ENCODE results near the gene IGFBP2. TPM values are rescaled to one million over a fixed set of nuclear protein-coding genes. Genes with fewer than 3 reads are reported as not detected.

IGFBP2 gene
- total and polyA plus RNA-seq, 7 experiments from 2014 or later, result 0.18 to 58.9 TPM; not detected in 5

DNA sequence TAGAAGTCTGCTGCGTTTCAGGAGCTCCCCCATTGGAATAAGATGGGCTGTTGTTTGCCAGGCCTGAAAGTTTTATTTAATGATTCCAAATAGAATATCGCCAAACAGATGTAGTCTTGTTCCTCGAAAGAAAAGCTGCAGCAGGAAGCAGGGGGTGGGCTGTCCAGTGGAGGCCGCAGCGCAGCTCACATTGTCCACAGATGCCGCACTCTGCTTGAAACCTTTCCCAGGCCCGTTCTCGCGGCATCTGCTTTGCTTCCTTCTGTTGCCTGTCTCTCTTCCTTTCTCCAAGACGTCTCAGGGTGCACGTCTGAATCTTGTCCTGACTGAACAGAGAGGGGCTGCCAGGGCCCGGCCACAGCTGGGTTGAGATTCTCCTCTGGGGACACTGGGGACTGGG lies 12.4 kb upstream of the IGFBP2 start:
- Histone ChIP-seq H3K27me3 (ENCODE audit: control insufficient read depth in 2 of 2, insufficient read depth in 2 of 2, low read length in 2 of 2) (no peaks in the 10 kb centered on the region), H3K36me3 (ENCODE audit: control insufficient read depth in 2 of 3, insufficient read depth in 3 of 3, low read length in 3 of 3) (no peaks in the 10 kb centered on the region), H3K4me1 (ENCODE audit: control insufficient read depth in 2 of 2, insufficient read depth in 2 of 2, low read length in 2 of 2) (no peaks in the 10 kb centered on the region), H3K27ac (ENCODE audit: low read depth, low read length) (no peak overlapping the region), H3K9me3 (ENCODE audit: control insufficient read depth in 2 of 3, low read length in 3 of 3) (no peaks in the 10 kb centered on the region), H3K4me3 (ENCODE audit: low read length) (no peak overlapping the region)
- ChIA-PET POLR2A (no interaction called here), CTCF (no interaction called here)
- no peak for ATAC-seq
- Mint-ChIP-seq H3K27me3 (peaks cover 0 to 9% (median 5%) of the 10 kb centered on the region in 5 donors), H3K36me3 (peaks cover 0 to 3% (median 0%) of the 10 kb centered on the region in 5 donors), H3K4me1 (peaks cover 0 to 27% (median 7%) of the 10 kb centered on the region in 7 donors), H3K4me3 (no peak overlapping the region), H3K9me3 (peaks cover 0 to 9% (median 2%) of the 10 kb centered on the region in 11 donors), H3K27ac (no peak overlapping the region)
- no peak for DNase-seq
- intact Hi-C loops (cut with micrococcal nuclease), result no loop called here

DNA sequence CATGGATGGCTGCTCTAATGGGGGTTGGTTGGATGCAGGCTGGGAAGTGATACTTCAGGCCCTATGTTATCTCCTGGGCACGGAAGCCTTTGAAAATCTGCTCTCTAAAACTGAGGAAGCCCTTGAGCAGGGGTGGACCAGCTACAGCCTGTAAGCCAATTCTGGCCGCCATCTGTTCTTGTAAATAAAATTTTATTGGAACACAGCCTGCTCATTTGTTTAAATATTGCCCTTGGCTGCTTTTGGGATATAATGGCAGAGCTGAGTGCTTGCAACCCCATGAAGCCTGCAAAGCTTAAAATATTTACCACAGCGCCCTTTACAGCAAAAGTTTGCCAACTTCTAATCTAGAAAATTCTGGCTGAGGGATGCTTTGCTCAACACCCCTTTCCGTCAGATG lies 11.9 kb upstream of the IGFBP2 start:
- DNase-seq (no peak), ATAC-seq (no peak)
- no peak overlapping the region for H3K4me3 ChIP-seq (ENCODE audit: low read length)
- H3K27me3 ChIP-seq (ENCODE audit: control insufficient read depth in 2 of 2, insufficient read depth in 2 of 2, low read length in 2 of 2), result no peaks in the 10 kb centered on the region
- Mint-ChIP-seq H3K27me3 (peaks cover 0 to 9% (median 6%) of the 10 kb centered on the region in 5 donors), H3K4me3 (no peak overlapping the region), H3K4me1 (peaks cover 0 to 27% (median 7%) of the 10 kb centered on the region in 7 donors), H3K9me3 (peaks cover 0 to 9% (median 2%) of the 10 kb centered on the region in 11 donors), H3K27ac (no peak overlapping the region), H3K36me3 (peaks cover 0 to 3% (median 0%) of the 10 kb centered on the region in 5 donors)
- H3K4me1 ChIP-seq (ENCODE audit: control insufficient read depth in 2 of 2, insufficient read depth in 2 of 2, low read length in 2 of 2), result no peaks in the 10 kb centered on the region
- CTCF ChIA-PET, result no interaction called here
- intact Hi-C loops (cut with micrococcal nuclease), result no loop called here
- H3K27ac ChIP-seq (ENCODE audit: low read depth, low read length), result no peak overlapping the region
- no peaks in the 10 kb centered on the region for H3K9me3 ChIP-seq (ENCODE audit: control insufficient read depth in 2 of 3, low read length in 3 of 3)
- POLR2A ChIA-PET, result no interaction called here
- no peaks in the 10 kb centered on the region for H3K36me3 ChIP-seq (ENCODE audit: control insufficient read depth in 2 of 3, insufficient read depth in 3 of 3, low read length in 3 of 3)

DNA sequence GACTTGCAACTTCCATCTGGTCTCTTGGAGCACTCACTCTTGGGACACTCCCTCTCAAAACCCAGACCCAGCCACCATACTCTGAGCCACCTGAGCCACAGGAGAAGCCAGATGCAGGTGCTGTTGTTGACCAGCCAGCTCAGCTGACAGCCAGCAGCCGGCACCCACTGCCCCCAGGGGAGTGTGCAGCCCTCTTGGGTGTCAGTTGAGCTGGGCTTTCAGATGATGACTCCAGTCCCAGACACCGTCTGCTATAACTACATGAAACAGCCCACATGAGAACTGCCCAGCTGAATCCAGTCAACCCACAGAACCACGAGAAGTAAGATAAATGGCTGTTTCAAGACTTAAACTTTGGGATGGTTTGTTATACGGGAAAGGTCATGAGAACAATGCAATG lies 10.7 kb upstream of the IGFBP2 start:
- ChIA-PET CTCF (no interaction called here), POLR2A (no interaction called here)
- H3K27ac Mint-ChIP-seq, result no peak overlapping the region
- intact Hi-C loops (cut with micrococcal nuclease), result no loop called here
- ATAC-seq (no peak), DNase-seq (no peak)
- H3K36me3 Mint-ChIP-seq, result peaks cover 0 to 3% (median 0%) of the 10 kb centered on the region in 5 donors
- no peaks in the 10 kb centered on the region for H3K27me3 ChIP-seq (ENCODE audit: control insufficient read depth in 2 of 2, insufficient read depth in 2 of 2, low read length in 2 of 2)
- H3K4me1 Mint-ChIP-seq, result peaks cover 0 to 23% (median 5%) of the 10 kb centered on the region in 7 donors
- H3K27ac ChIP-seq (ENCODE audit: low read depth, low read length), result no peak overlapping the region
- H3K9me3 ChIP-seq (ENCODE audit: control insufficient read depth in 2 of 3, low read length in 3 of 3), result no peaks in the 10 kb centered on the region
- no peaks in the 10 kb centered on the region for H3K4me1 ChIP-seq (ENCODE audit: control insufficient read depth in 2 of 2, insufficient read depth in 2 of 2, low read length in 2 of 2)
- H3K9me3 Mint-ChIP-seq, result peaks cover 0 to 9% (median 2%) of the 10 kb centered on the region in 11 donors
- no peaks in the 10 kb centered on the region for H3K36me3 ChIP-seq (ENCODE audit: control insufficient read depth in 2 of 3, insufficient read depth in 3 of 3, low read length in 3 of 3)
- peaks cover 0 to 15% (median 4%) of the 10 kb centered on the region in 5 donors for H3K27me3 Mint-ChIP-seq
- no peak overlapping the region for H3K4me3 Mint-ChIP-seq
- no peak overlapping the region for H3K4me3 ChIP-seq (ENCODE audit: low read length)

- POLR2A ChIA-PET, result no interaction called here
- peaks cover 0 to 3% (median 0%) of the 10 kb centered on the region in 5 donors for H3K36me3 Mint-ChIP-seq
- CTCF ChIA-PET, result interaction anchor here (0.6 kb wide), 1 partner anchor 1354 kb away, joined by 3 read pairs; no protein-coding TSS in a partner anchor
These were observed 9.0 kb upstream of the IGFBP2 start for GRCh38 chr2:216624251-216624650.

GRCh38 chr2:216626168-216626874 lies 6.9 kb upstream of the IGFBP2 start:
- H3K9me3 ChIP-seq (ENCODE audit: control insufficient read depth in 2 of 3, low read length in 3 of 3), result no peaks in the 10 kb centered on the region
- no peak for DNase-seq
- H3K27me3 ChIP-seq (ENCODE audit: control insufficient read depth in 2 of 2, insufficient read depth in 2 of 2, low read length in 2 of 2), result no peaks in the 10 kb centered on the region
- H3K27me3 Mint-ChIP-seq, result peaks cover 6 to 44% (median 16%) of the 10 kb centered on the region in 5 donors
- H3K36me3 Mint-ChIP-seq, result peaks cover 0 to 3% (median 0%) of the 10 kb centered on the region in 5 donors
- H3K36me3 ChIP-seq (ENCODE audit: control insufficient read depth in 2 of 3, insufficient read depth in 3 of 3, low read length in 3 of 3), result no peaks in the 10 kb centered on the region
- peaks cover 0 to 3% (median 0%) of the 10 kb centered on the region in 7 donors for H3K4me1 Mint-ChIP-seq
- no peak overlapping the region for H3K27ac ChIP-seq (ENCODE audit: low read depth, low read length)
- CTCF ChIA-PET, result no interaction called here
- no peak overlapping the region for H3K4me3 ChIP-seq (ENCODE audit: low read length)
- no peak overlapping the region for H3K27ac Mint-ChIP-seq
- ATAC-seq, result no peak
- H3K4me3 Mint-ChIP-seq, result no peak overlapping the region
- H3K9me3 Mint-ChIP-seq, result peaks cover 0 to 9% (median 2%) of the 10 kb centered on the region in 11 donors
- intact Hi-C loops (cut with micrococcal nuclease), result no loop called here
- POLR2A ChIA-PET, result no interaction called here
- H3K4me1 ChIP-seq (ENCODE audit: control insufficient read depth in 2 of 2, insufficient read depth in 2 of 2, low read length in 2 of 2), result no peaks in the 10 kb centered on the region

More at GRCh38 chr2:216624251-216624650, 9.0 kb upstream of the IGFBP2 start:
- H3K27me3 Mint-ChIP-seq, result peaks cover 0 to 28% (median 5%) of the 10 kb centered on the region in 5 donors
- Histone ChIP-seq H3K27ac (ENCODE audit: low read depth, low read length) (no peak overlapping the region), H3K9me3 (ENCODE audit: control insufficient read depth in 2 of 3, low read length in 3 of 3) (no peaks in the 10 kb centered on the region), H3K27me3 (ENCODE audit: control insufficient read depth in 2 of 2, insufficient read depth in 2 of 2, low read length in 2 of 2) (no peaks in the 10 kb centered on the region), H3K4me3 (ENCODE audit: low read length) (no peak overlapping the region), H3K4me1 (ENCODE audit: control insufficient read depth in 2 of 2, insufficient read depth in 2 of 2, low read length in 2 of 2) (no peaks in the 10 kb centered on the region), H3K36me3 (ENCODE audit: control insufficient read depth in 2 of 3, insufficient read depth in 3 of 3, low read length in 3 of 3) (no peaks in the 10 kb centered on the region)
- intact Hi-C loops (cut with micrococcal nuclease), result no loop called here
- no peak for DNase-seq
- no peak overlapping the region for H3K4me3 Mint-ChIP-seq
- H3K4me1 Mint-ChIP-seq, result peaks cover 0 to 12% (median 5%) of the 10 kb centered on the region in 7 donors
- peaks cover 0 to 9% (median 2%) of the 10 kb centered on the region in 11 donors for H3K9me3 Mint-ChIP-seq
- no peak overlapping the region for H3K27ac Mint-ChIP-seq
- no peak for ATAC-seq

DNA sequence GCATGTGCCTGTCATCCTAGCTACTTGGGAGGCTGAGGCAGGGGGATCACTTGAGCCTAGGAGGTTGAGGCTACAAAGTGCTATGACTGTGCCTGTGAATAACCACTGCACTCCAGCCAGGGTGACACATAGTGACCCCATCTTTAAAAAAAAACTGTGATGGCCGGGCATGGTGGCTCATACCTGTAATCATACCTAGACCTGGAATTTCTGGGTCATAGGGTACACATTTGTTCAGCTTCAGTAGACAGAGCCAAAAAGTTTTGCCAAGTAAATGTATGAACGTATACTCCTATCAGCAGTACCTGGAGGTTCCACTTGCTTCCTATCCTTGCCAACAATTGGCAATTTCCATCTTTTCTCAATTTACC lies 6.4 kb upstream of the IGFBP2 start:
- Histone ChIP-seq H3K9me3 (ENCODE audit: control insufficient read depth in 2 of 3, low read length in 3 of 3) (no peaks in the 10 kb centered on the region), H3K27me3 (ENCODE audit: control insufficient read depth in 2 of 2, insufficient read depth in 2 of 2, low read length in 2 of 2) (no peaks in the 10 kb centered on the region), H3K27ac (ENCODE audit: low read depth, low read length) (no peak overlapping the region), H3K36me3 (ENCODE audit: control insufficient read depth in 2 of 3, insufficient read depth in 3 of 3, low read length in 3 of 3) (no peaks in the 10 kb centered on the region), H3K4me1 (ENCODE audit: control insufficient read depth in 2 of 2, insufficient read depth in 2 of 2, low read length in 2 of 2) (no peaks in the 10 kb centered on the region), H3K4me3 (ENCODE audit: low read length) (no peak overlapping the region)
- intact Hi-C loops (cut with micrococcal nuclease), result no loop called here
- peaks cover 0 to 3% (median 0%) of the 10 kb centered on the region in 5 donors for H3K36me3 Mint-ChIP-seq
- ATAC-seq, result no peak
- peaks cover 12 to 49% (median 18%) of the 10 kb centered on the region in 5 donors for H3K27me3 Mint-ChIP-seq
- H3K9me3 Mint-ChIP-seq, result peaks cover 0 to 9% (median 2%) of the 10 kb centered on the region in 11 donors
- POLR2A ChIA-PET, result no interaction called here
- no peak overlapping the region for H3K27ac Mint-ChIP-seq
- CTCF ChIA-PET, result no interaction called here
- no peak overlapping the region for H3K4me3 Mint-ChIP-seq
- H3K4me1 Mint-ChIP-seq, result peaks cover 0 to 3% (median 0%) of the 10 kb centered on the region in 7 donors
- DNase-seq, result no peak

DNA sequence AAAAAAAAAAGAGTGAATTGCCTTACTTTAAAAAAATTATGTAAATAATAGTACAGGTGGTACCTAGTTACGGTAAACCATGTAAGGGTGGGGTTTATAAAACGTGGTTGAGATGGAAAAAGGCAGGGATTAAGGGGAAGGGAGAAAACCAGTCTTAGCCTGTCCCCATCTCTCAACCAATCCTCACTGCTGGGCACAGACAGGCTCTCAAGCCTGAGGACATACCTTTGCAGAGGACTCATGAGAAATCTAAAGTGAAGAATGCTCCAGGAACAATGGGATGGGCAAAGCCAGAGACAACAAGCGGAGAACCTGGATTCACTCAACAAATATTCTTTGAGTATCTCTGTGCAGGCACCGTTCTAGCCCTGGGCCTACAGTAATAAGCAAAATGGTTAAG lies 3.4 kb upstream of the IGFBP2 start:
- H3K36me3 ChIP-seq (ENCODE audit: control insufficient read depth in 2 of 3, insufficient read depth in 3 of 3, low read length in 3 of 3), result no peaks in the 10 kb centered on the region
- H3K4me3 ChIP-seq (ENCODE audit: low read length), result no peak overlapping the region
- ChIA-PET CTCF (no interaction called here), POLR2A (no interaction called here)
- ATAC-seq, result no peak
- Mint-ChIP-seq H3K27ac (no peak overlapping the region), H3K36me3 (peaks cover 0 to 4% (median 0%) of the 10 kb centered on the region in 5 donors), H3K9me3 (peaks cover 0 to 5% (median 0%) of the 10 kb centered on the region in 11 donors), H3K27me3 (peaks cover 33 to 72% (median 39%) of the 10 kb centered on the region in 5 donors), H3K4me1 (peaks cover 9 to 18% (median 15%) of the 10 kb centered on the region in 7 donors), H3K4me3 (no peak overlapping the region)
- H3K4me1 ChIP-seq (ENCODE audit: control insufficient read depth in 2 of 2, insufficient read depth in 2 of 2, low read length in 2 of 2), result peaks cover 0 to 7% of the 10 kb centered on the region in 2 donors
- H3K27me3 ChIP-seq (ENCODE audit: control insufficient read depth in 2 of 2, insufficient read depth in 2 of 2, low read length in 2 of 2), result no peaks in the 10 kb centered on the region
- no peak for DNase-seq
- no peaks in the 10 kb centered on the region for H3K9me3 ChIP-seq (ENCODE audit: control insufficient read depth in 2 of 3, low read length in 3 of 3)
- H3K27ac ChIP-seq (ENCODE audit: low read depth, low read length), result no peak overlapping the region
- intact Hi-C loops (cut with micrococcal nuclease), result no loop called here
